Panc1 (cell line): ENCODE data around the gene IFIT1B.
"Not testable (repeated sequence)": the region's sequence is repeated elsewhere in the genome, so short reads cannot be mapped to it uniquely, and the experiment has no call there.

Experiments used
- CTCF ChIP-seq: fragments of 450-650 bp; IDR thresholded peaks from 2 replicates; pipeline ENCODE4 v1.5.1; 2017; ENCODE audit warnings: mild to moderate bottlenecking
- POLR2AphosphoS5 ChIP-seq: IDR thresholded peaks from 2 replicates; pipeline ENCODE4 v1.6.1; 2012; ENCODE audit warnings: mild to moderate bottlenecking, low read depth, low read length, moderate library complexity
- REST ChIP-seq, 2 experiments: IDR thresholded peaks; 2 replicates each; pipeline ENCODE4 v1.6.1; 2011 to 2012; ENCODE audit warnings: low read depth in 2 of 2, control low read depth in 1 of 2, low read length in 1 of 2, mild to moderate bottlenecking in 1 of 2, moderate library complexity in 1 of 2; ENCODE audit not compliant: insufficient read depth in 1 of 2
- SIN3A ChIP-seq: IDR thresholded peaks from 2 replicates; pipeline ENCODE4 v1.6.1; 2012; ENCODE audit warnings: low read depth, mild to moderate bottlenecking, low read length, moderate library complexity, borderline replicate concordance; ENCODE audit not compliant: insufficient read depth

GRCh38 chr10:89410551-89410950 lies 32.7 kb downstream of the IFIT1B start:
- TF ChIP-seq CTCF; POLR2AphosphoS5; REST (IDR thresholded peaks at IDR 0.05; ENCODE audit: insufficient read depth in 1 of 2, low read depth in 2 of 2, low read length in 1 of 2); SIN3A: not testable (repeated sequence)
